Peyer's patch (tissue), 4 donors: Measurements from ENCODE around the gene TMEM108. TPM values are rescaled to one million over a fixed set of nuclear protein-coding genes. Genes with fewer than 3 reads are reported as not detected.
A peak's percentile ranks its signal among the peaks of the same experiment; 100 is the strongest.

Source experiments
- DNase-seq, 3 donors: peaks; one replicate each; pipeline ENCODE4 v3.0.0-alpha.2; 2017 to 2019
- H3K27ac ChIP-seq, 4 donors: fragments of 200-600 bp; sonication (generic); one replicate each; pipeline ENCODE4 v1.5.1; 2016 to 2019
- H3K27me3 ChIP-seq, 2 donors: fragments of 200-600 bp; sonication (generic); one replicate each; pipeline ENCODE4 v1.5.1; 2019
- H3K36me3 ChIP-seq, 3 donors: fragments of 200-600 bp; sonication (generic); one replicate each; pipeline ENCODE4 v1.5.1; 2016 to 2019
- H3K4me1 ChIP-seq, 4 donors: fragments of 200-600 bp; sonication (generic); one replicate each; pipeline ENCODE4 v1.5.1; 2016 to 2019
- H3K4me3 ChIP-seq, 4 donors: fragments of 200-600 bp; sonication (generic); 1 replicate in 3 of 4; 2 replicates in 1 of 4; pipeline ENCODE4 v1.5.1; 2016 to 2019; ENCODE audit warnings: mild to moderate bottlenecking in 1 of 4
- H3K9me3 ChIP-seq, 4 donors: fragments of 200-600 bp; sonication (generic); one replicate each; pipeline ENCODE4 v1.5.1; 2016 to 2019; ENCODE audit warnings: mild to moderate bottlenecking in 1 of 4
- POLR2A ChIP-seq, 2 donors: fragments of 450-650 bp; IDR thresholded peaks; one replicate each; pipeline ENCODE4 v1.5.1; 2017; ENCODE audit warnings: antibody characterized with exemption in 2 of 2, mild to moderate bottlenecking in 2 of 2, moderate library complexity in 2 of 2
- total RNA-seq, 4 donors: library from RNA; depleted of rRNA; stranded (reverse); fragments of >200 nt; gene quantifications; one replicate each; pipeline ENCODE4 v1.1.0, GENCODE V29; 2016
- TF ChIP-seq, protein P1 (sequence below), 6 experiments: fragments of 450-650 bp in 4 of 6; fragments of 200-600 bp in 2 of 6; sonication (generic) in 1 of 6; IDR thresholded peaks; one replicate each; pipeline ENCODE4 v1.5.1; 2017 to 2019; ENCODE audit warnings: antibody characterized with exemption in 6 of 6, mild to moderate bottlenecking in 3 of 6, moderate library complexity in 1 of 6

TMEM108 gene
- total RNA-seq, 4 donors from 2014 or later = 1.4 to 1.7 TPM; not detected in 2

GRCh38 chr3:133443649-133444422 lies 405.6 kb downstream of the TMEM108 start:
- Histone ChIP-seq H3K36me3 (no peaks in the 10 kb centered on the region), H3K9me3 (no peaks in the 10 kb centered on the region), H3K27ac (peak overlapping the region in 1 of 4 donors; percentile 72), H3K27me3 (no peaks in the 10 kb centered on the region), H3K4me3 (no peak overlapping the region), H3K4me1 (peaks cover 0 to 6% (median 2%) of the 10 kb centered on the region in 4 donors)
- no peak for TF ChIP-seq POLR2A (IDR thresholded peaks at IDR 0.05)
- TF ChIP-seq, protein P1, sequence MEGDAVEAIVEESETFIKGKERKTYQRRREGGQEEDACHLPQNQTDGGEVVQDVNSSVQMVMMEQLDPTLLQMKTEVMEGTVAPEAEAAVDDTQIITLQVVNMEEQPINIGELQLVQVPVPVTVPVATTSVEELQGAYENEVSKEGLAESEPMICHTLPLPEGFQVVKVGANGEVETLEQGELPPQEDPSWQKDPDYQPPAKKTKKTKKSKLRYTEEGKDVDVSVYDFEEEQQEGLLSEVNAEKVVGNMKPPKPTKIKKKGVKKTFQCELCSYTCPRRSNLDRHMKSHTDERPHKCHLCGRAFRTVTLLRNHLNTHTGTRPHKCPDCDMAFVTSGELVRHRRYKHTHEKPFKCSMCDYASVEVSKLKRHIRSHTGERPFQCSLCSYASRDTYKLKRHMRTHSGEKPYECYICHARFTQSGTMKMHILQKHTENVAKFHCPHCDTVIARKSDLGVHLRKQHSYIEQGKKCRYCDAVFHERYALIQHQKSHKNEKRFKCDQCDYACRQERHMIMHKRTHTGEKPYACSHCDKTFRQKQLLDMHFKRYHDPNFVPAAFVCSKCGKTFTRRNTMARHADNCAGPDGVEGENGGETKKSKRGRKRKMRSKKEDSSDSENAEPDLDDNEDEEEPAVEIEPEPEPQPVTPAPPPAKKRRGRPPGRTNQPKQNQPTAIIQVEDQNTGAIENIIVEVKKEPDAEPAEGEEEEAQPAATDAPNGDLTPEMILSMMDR (IDR thresholded peaks at IDR 0.05) = no peak
- no peak for DNase-seq

DNA sequence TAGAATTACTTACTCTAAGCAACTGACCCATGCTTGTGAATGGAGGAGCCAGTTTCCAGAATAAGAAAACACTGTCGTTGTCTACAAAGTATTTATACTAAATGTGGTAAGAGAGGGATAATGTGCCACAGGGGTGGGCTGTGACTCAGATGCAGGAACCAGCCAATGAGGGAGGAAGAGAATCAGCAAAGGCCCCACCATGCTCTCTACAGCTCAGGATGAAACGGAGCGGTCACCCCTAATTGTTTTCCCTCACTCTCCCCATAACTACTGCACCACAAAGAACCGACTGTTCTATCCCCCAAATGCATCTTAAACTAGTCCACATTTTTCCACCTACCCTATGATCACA lies 406.2 kb downstream of the TMEM108 start:
- TF ChIP-seq, protein P1 (IDR thresholded peaks at IDR 0.05) = no peak
- TF ChIP-seq POLR2A (IDR thresholded peaks at IDR 0.05) = no peak
- H3K4me1 ChIP-seq = peaks cover 0 to 11% (median 2%) of the 10 kb centered on the region in 4 donors
- H3K9me3 ChIP-seq = no peaks in the 10 kb centered on the region
- H3K36me3 ChIP-seq = no peaks in the 10 kb centered on the region
- H3K27me3 ChIP-seq = no peaks in the 10 kb centered on the region
- H3K27ac ChIP-seq = no peak overlapping the region
- no peak for DNase-seq
- H3K4me3 ChIP-seq = no peak overlapping the region

- H3K4me1 ChIP-seq = peaks cover 0 to 11% (median 4%) of the 10 kb centered on the region in 4 donors
- no peaks in the 10 kb centered on the region for H3K9me3 ChIP-seq
- no peak overlapping the region for H3K4me3 ChIP-seq
- H3K27ac ChIP-seq = no peak overlapping the region
- H3K27me3 ChIP-seq = no peaks in the 10 kb centered on the region
- no peak for DNase-seq
- no peak for TF ChIP-seq POLR2A (IDR thresholded peaks at IDR 0.05)
- TF ChIP-seq, protein P1 (IDR thresholded peaks at IDR 0.05) = no peak
- no peaks in the 10 kb centered on the region for H3K36me3 ChIP-seq
Observed at GRCh38 chr3:133445108-133445507, 406.9 kb downstream of the TMEM108 start.
